Testis (tissue), 3 donors: ENCODE results near the gene ZNF207. TPM values are rescaled to one million over a fixed set of nuclear protein-coding genes. Genes with fewer than 3 reads are reported as not detected.

Experiments used
- DNase-seq: peaks from one replicate; pipeline ENCODE4 v3.0.0-alpha.2; 2019
- H3K27ac ChIP-seq, 2 donors: fragments of 200-600 bp; sonication (generic); one replicate each; pipeline ENCODE4 v1.5.1; 2019
- H3K27me3 ChIP-seq: fragments of 200-600 bp; sonication (generic); one replicate; pipeline ENCODE4 v1.5.1; 2019
- H3K36me3 ChIP-seq: fragments of 200-600 bp; sonication (generic); one replicate; pipeline ENCODE4 v1.5.1; 2017; ENCODE audit warnings: low read depth; ENCODE audit errors: missing control alignments
- H3K4me1 ChIP-seq: fragments of 200-600 bp; sonication (generic); one replicate; pipeline ENCODE4 v1.5.1; 2019
- H3K4me3 ChIP-seq, 2 donors: fragments of 200-600 bp; sonication (generic); one replicate each; pipeline ENCODE4 v1.5.1; 2017 to 2019
- H3K9me3 ChIP-seq: fragments of 200-600 bp; sonication (generic); one replicate; pipeline ENCODE4 v1.5.1; 2017
- POLR2A ChIP-seq: fragments of 450-650 bp; IDR thresholded peaks from one replicate; pipeline ENCODE4 v1.6.1; 2017; ENCODE audit warnings: antibody characterized with exemption, mild to moderate bottlenecking, moderate library complexity
- WGBS, 2 donors: methylation state at CpG; one replicate each; pipeline ENCODE4 v1.1.5; 2018; 5-methylcytosine and 5-hydroxymethylcytosine counted together
- intact Hi-C: fragments of 100-400 bp; cut with DNase I; formaldehyde crosslinking; loops from one replicate; pipeline ENCODE4 v1.15.1; 2023; ENCODE audit warnings: low total_unique reads
- polyA plus RNA-seq: library from polyadenylated mRNA; stranded (reverse); fragments of 350-450 nt; fragmentation: Illumina TruSeq; extraction: RNeasy Lipid Tissue Mini Kit (QIAGEN cat#74804); gene quantifications from one replicate; pipeline ENCODE4 v1.2.3, GENCODE V29; 2014; ENCODE audit warnings: low read depth, low replicate concordance; ENCODE audit not compliant: insufficient read depth
- total RNA-seq, 2 donors: library from RNA; depleted of rRNA; stranded (reverse); fragments of >200 nt; gene quantifications; one replicate each; pipeline ENCODE4 v1.2.3, GENCODE V29; 2016
- TF ChIP-seq, protein P1 (sequence below), 3 experiments: fragments of 450-650 bp in 2 of 3; fragments of 200-600 bp in 1 of 3; sonication (generic) in 1 of 3; IDR thresholded peaks; one replicate each; pipeline ENCODE4 v1.5.1; 2016 to 2019; ENCODE audit warnings: antibody characterized with exemption in 3 of 3, mild to moderate bottlenecking in 2 of 3, moderate library complexity in 1 of 3

The ZNF207 gene
- total and polyA plus RNA-seq, 3 donors from 2014 or later = 155 to 240 (median 206) TPM

- Histone ChIP-seq H3K36me3 (no peaks in the 10 kb centered on the region), H3K4me1 (no peaks in the 10 kb centered on the region), H3K27me3 (no peaks in the 10 kb centered on the region), H3K27ac (no peak overlapping the region), H3K9me3 (no peaks in the 10 kb centered on the region), H3K4me3 (no peak overlapping the region)
- TF ChIP-seq, protein P1, sequence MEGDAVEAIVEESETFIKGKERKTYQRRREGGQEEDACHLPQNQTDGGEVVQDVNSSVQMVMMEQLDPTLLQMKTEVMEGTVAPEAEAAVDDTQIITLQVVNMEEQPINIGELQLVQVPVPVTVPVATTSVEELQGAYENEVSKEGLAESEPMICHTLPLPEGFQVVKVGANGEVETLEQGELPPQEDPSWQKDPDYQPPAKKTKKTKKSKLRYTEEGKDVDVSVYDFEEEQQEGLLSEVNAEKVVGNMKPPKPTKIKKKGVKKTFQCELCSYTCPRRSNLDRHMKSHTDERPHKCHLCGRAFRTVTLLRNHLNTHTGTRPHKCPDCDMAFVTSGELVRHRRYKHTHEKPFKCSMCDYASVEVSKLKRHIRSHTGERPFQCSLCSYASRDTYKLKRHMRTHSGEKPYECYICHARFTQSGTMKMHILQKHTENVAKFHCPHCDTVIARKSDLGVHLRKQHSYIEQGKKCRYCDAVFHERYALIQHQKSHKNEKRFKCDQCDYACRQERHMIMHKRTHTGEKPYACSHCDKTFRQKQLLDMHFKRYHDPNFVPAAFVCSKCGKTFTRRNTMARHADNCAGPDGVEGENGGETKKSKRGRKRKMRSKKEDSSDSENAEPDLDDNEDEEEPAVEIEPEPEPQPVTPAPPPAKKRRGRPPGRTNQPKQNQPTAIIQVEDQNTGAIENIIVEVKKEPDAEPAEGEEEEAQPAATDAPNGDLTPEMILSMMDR (IDR thresholded peaks at IDR 0.05) = no peak
- TF ChIP-seq POLR2A = no peak
- intact Hi-C loops = no loop called here
- WGBS, 2 donors = 72 to 83% methylated on average over 3 of the region's 3 CpGs
- DNase-seq = no peak
Observed at GRCh38 chr17:32331243-32332040, 18.5 kb upstream of the ZNF207 start.

DNA sequence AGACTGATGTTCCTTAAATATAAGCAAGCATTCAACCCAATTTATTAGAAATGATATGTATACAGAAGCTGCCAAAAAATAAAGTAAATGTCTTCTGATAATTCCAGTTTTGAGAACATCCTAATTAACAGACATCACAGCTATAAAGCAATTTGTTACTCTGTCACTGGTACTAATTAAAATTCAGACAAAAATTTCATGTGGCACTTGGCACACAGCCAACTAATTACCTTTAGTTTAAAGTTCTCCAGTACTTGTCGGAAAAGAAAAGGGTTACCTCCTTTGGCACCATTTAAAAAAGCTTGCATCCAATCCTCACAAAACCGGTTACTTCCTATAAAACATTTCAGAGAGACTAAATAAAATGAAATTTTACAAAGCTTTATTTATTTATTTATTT is 16.8 kb upstream of the ZNF207 start:
- TF ChIP-seq POLR2A = no peak
- TF ChIP-seq, protein P1 (IDR thresholded peaks at IDR 0.05) = no peak
- no peak for DNase-seq
- no peak overlapping the region for H3K27ac ChIP-seq
- intact Hi-C loops = no loop called here
- H3K9me3 ChIP-seq = no peaks in the 10 kb centered on the region
- H3K4me1 ChIP-seq = no peaks in the 10 kb centered on the region
- no peaks in the 10 kb centered on the region for H3K36me3 ChIP-seq
- WGBS, 2 donors = 93 to 94% methylated on average over 2 of the region's 2 CpGs
- no peaks in the 10 kb centered on the region for H3K27me3 ChIP-seq
- H3K4me3 ChIP-seq = no peak overlapping the region

DNA sequence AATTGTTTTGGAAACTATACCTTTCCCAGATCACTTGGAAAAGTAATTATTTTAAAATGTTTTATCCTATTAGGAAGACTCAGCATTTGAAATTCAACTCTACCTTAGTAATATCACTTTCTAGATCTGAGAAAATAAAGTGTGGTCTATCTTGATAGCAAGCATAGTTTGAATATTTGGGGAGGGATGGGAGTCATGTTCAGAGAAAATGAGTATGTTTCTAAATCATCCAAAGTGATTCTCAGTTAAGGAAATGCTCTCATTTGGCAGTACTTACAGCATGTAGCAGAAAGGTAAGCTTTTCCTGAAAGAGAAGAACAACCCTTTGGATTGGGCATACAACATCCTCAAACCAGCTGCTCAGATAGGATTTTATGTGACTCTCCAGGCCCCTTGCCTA is 14.9 kb upstream of the ZNF207 start:
- no peak for TF ChIP-seq POLR2A
- TF ChIP-seq, protein P1 (IDR thresholded peaks at IDR 0.05) = no peak
- no peaks in the 10 kb centered on the region for H3K27me3 ChIP-seq
- no peak overlapping the region for H3K27ac ChIP-seq
- DNase-seq = no peak
- H3K4me1 ChIP-seq = no peaks in the 10 kb centered on the region
- H3K4me3 ChIP-seq = no peak overlapping the region
- H3K9me3 ChIP-seq = no peaks in the 10 kb centered on the region
- intact Hi-C loops = no loop called here
- no peaks in the 10 kb centered on the region for H3K36me3 ChIP-seq

GRCh38 chr17:32335687-32336086 is 14.3 kb upstream of the ZNF207 start:
- no peaks in the 10 kb centered on the region for H3K36me3 ChIP-seq
- intact Hi-C loops = no loop called here
- no peak overlapping the region for H3K4me3 ChIP-seq
- 85% methylated on average over 4 of the region's 4 CpGs for WGBS, 2 donors
- no peak overlapping the region for H3K27ac ChIP-seq
- TF ChIP-seq, protein P1 (IDR thresholded peaks at IDR 0.05) = no peak
- no peak for TF ChIP-seq POLR2A
- no peak for DNase-seq
- H3K9me3 ChIP-seq = no peaks in the 10 kb centered on the region
- H3K27me3 ChIP-seq = no peaks in the 10 kb centered on the region
- H3K4me1 ChIP-seq = no peaks in the 10 kb centered on the region
